Measurements from ENCODE around the gene CARD6.
"Not testable (repeated sequence)": the region's sequence is repeated elsewhere in the genome, so short reads cannot be mapped to it uniquely, and the experiment has no call there.

Gene CARD6

DNA sequence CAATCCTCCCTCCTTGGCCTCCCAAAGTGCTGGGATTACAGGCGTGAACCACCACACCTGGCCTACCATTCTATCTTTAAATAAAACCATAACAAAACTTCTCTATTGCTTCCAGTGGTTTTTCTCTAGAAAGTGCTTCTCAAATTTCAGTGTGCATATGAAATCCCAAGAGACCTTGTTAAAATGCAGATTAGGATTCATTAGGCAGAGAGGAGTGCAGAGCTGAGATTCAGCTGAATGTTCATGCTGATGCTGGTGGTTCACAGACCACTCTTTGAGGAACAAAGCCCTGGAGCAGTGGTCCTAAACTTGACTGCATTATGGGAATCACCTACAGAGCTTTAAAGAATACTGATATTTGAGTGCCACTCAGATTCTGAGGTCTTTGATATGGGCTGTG is 28.2 kb downstream of the CARD6 start:
- TF ChIP-seq RARB (CRISPR knock-in tag; IDR thresholded peaks at IDR 0.05) = no peak
- no peak for TF ChIP-seq PPARA (CRISPR knock-in tag; IDR thresholded peaks at IDR 0.05; ENCODE audit: borderline replicate concordance)
- no peak for TF ChIP-seq ZC3H10 (CRISPR knock-in tag; IDR thresholded peaks at IDR 0.05)
- TF ChIP-seq ISL1 (CRISPR knock-in tag; IDR thresholded peaks at IDR 0.05) = no peak
- no peak for TF ChIP-seq OSR1 (CRISPR knock-in tag; IDR thresholded peaks at IDR 0.05)
- no peak for TF ChIP-seq BACH2 (CRISPR knock-in tag; IDR thresholded peaks at IDR 0.05; ENCODE audit: borderline replicate concordance)
- no peak for TF ChIP-seq ESRRG (CRISPR knock-in tag; IDR thresholded peaks at IDR 0.05)
- TF ChIP-seq ZNF565 (CRISPR knock-in tag; conservative IDR thresholded peaks at IDR 0.05; ENCODE audit: low read depth) = no peak
- no peak for TF ChIP-seq ARNTL (CRISPR knock-in tag; IDR thresholded peaks at IDR 0.05; ENCODE audit: borderline replicate concordance, low read depth)
- no peak for TF ChIP-seq ZFP3 (CRISPR knock-in tag; IDR thresholded peaks at IDR 0.05)
- TF ChIP-seq, protein P1, sequence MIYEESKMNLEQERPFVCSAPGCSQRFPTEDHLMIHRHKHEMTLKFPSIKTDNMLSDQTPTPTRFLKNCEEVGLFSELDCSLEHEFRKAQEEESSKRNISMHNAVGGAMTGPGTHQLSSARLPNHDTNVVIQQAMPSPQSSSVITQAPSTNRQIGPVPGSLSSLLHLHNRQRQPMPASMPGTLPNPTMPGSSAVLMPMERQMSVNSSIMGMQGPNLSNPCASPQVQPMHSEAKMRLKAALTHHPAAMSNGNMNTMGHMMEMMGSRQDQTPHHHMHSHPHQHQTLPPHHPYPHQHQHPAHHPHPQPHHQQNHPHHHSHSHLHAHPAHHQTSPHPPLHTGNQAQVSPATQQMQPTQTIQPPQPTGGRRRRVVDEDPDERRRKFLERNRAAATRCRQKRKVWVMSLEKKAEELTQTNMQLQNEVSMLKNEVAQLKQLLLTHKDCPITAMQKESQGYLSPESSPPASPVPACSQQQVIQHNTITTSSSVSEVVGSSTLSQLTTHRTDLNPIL (CRISPR knock-in tag; IDR thresholded peaks at IDR 0.05; ENCODE audit: low read depth) = no peak
- no peak for TF ChIP-seq GLIS3 (CRISPR knock-in tag; IDR thresholded peaks at IDR 0.05)
- TF ChIP-seq ZNF70 (CRISPR knock-in tag; IDR thresholded peaks at IDR 0.05) = no peak
- TF ChIP-seq, protein P2, sequence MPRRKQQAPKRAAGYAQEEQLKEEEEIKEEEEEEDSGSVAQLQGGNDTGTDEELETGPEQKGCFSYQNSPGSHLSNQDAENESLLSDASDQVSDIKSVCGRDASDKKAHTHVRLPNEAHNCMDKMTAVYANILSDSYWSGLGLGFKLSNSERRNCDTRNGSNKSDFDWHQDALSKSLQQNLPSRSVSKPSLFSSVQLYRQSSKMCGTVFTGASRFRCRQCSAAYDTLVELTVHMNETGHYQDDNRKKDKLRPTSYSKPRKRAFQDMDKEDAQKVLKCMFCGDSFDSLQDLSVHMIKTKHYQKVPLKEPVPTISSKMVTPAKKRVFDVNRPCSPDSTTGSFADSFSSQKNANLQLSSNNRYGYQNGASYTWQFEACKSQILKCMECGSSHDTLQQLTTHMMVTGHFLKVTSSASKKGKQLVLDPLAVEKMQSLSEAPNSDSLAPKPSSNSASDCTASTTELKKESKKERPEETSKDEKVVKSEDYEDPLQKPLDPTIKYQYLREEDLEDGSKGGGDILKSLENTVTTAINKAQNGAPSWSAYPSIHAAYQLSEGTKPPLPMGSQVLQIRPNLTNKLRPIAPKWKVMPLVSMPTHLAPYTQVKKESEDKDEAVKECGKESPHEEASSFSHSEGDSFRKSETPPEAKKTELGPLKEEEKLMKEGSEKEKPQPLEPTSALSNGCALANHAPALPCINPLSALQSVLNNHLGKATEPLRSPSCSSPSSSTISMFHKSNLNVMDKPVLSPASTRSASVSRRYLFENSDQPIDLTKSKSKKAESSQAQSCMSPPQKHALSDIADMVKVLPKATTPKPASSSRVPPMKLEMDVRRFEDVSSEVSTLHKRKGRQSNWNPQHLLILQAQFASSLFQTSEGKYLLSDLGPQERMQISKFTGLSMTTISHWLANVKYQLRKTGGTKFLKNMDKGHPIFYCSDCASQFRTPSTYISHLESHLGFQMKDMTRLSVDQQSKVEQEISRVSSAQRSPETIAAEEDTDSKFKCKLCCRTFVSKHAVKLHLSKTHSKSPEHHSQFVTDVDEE (CRISPR knock-in tag; IDR thresholded peaks at IDR 0.05) = no peak
- TF ChIP-seq, protein P3, sequence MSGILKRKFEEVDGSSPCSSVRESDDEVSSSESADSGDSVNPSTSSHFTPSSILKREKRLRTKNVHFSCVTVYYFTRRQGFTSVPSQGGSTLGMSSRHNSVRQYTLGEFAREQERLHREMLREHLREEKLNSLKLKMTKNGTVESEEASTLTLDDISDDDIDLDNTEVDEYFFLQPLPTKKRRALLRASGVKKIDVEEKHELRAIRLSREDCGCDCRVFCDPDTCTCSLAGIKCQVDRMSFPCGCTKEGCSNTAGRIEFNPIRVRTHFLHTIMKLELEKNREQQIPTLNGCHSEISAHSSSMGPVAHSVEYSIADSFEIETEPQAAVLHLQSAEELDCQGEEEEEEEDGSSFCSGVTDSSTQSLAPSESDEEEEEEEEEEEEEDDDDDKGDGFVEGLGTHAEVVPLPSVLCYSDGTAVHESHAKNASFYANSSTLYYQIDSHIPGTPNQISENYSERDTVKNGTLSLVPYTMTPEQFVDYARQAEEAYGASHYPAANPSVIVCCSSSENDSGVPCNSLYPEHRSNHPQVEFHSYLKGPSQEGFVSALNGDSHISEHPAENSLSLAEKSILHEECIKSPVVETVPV (CRISPR knock-in tag; IDR thresholded peaks at IDR 0.05) = no peak
- no peak for TF ChIP-seq TOX (CRISPR knock-in tag; IDR thresholded peaks at IDR 0.05; ENCODE audit: borderline replicate concordance)
- TF ChIP-seq CSDC2 (CRISPR knock-in tag; IDR thresholded peaks at IDR 0.05) = no peak
- TF ChIP-seq ZNF8 (CRISPR knock-in tag; IDR thresholded peaks at IDR 0.05) = no peak
- ATAC-seq = no peak

DNA sequence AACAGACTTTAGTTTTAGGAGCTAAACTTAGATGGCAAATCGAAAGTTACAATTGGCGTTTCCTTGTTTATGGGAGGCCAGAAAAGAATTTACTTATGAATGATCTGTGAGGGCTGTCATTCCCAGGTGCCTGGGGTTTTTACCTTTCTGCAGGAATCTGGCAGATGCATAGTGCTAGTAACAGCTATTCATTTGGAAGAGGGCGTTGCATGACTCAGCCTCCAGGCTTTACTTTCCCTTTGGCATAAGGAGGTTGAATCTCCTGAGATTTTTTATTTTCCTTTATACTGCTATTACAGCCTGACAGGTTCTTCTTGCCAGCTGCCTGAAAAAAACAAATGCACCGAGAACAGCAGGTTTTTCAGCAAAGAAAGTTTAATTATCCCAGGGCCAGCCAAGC is 30.0 kb downstream of the CARD6 start:
- peak; percentile 27; the same call in 1 of the 3 replicates for ATAC-seq
- TF ChIP-seq ISL1 (CRISPR knock-in tag; IDR thresholded peaks at IDR 0.05) (no peak), OSR1 (CRISPR knock-in tag; IDR thresholded peaks at IDR 0.05) (no peak), ZC3H10 (CRISPR knock-in tag; IDR thresholded peaks at IDR 0.05) (no peak), ZFP30 (CRISPR knock-in tag; IDR thresholded peaks at IDR 0.05) (no peak), ARNTL (CRISPR knock-in tag; IDR thresholded peaks at IDR 0.05; ENCODE audit: borderline replicate concordance, low read depth) (no peak), TCF4 (CRISPR knock-in tag; IDR thresholded peaks at IDR 0.05; ENCODE audit: borderline replicate concordance) (no peak)
- TF ChIP-seq, protein P4, sequence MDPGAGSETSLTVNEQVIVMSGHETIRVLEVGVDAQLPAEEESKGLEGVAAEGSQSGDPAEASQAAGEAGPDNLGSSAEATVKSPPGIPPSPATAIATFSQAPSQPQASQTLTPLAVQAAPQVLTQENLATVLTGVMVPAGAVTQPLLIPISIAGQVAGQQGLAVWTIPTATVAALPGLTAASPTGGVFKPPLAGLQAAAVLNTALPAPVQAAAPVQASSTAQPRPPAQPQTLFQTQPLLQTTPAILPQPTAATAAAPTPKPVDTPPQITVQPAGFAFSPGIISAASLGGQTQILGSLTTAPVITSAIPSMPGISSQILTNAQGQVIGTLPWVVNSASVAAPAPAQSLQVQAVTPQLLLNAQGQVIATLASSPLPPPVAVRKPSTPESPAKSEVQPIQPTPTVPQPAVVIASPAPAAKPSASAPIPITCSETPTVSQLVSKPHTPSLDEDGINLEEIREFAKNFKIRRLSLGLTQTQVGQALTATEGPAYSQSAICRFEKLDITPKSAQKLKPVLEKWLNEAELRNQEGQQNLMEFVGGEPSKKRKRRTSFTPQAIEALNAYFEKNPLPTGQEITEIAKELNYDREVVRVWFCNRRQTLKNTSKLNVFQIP (CRISPR knock-in tag; IDR thresholded peaks at IDR 0.05; ENCODE audit: borderline replicate concordance, low read depth) = no peak
- TF ChIP-seq, protein P5, sequence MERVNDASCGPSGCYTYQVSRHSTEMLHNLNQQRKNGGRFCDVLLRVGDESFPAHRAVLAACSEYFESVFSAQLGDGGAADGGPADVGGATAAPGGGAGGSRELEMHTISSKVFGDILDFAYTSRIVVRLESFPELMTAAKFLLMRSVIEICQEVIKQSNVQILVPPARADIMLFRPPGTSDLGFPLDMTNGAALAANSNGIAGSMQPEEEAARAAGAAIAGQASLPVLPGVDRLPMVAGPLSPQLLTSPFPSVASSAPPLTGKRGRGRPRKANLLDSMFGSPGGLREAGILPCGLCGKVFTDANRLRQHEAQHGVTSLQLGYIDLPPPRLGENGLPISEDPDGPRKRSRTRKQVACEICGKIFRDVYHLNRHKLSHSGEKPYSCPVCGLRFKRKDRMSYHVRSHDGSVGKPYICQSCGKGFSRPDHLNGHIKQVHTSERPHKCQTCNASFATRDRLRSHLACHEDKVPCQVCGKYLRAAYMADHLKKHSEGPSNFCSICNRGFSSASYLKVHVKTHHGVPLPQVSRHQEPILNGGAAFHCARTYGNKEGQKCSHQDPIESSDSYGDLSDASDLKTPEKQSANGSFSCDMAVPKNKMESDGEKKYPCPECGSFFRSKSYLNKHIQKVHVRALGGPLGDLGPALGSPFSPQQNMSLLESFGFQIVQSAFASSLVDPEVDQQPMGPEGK (CRISPR knock-in tag; IDR thresholded peaks at IDR 0.05; ENCODE audit: borderline replicate concordance) = no peak

DNA sequence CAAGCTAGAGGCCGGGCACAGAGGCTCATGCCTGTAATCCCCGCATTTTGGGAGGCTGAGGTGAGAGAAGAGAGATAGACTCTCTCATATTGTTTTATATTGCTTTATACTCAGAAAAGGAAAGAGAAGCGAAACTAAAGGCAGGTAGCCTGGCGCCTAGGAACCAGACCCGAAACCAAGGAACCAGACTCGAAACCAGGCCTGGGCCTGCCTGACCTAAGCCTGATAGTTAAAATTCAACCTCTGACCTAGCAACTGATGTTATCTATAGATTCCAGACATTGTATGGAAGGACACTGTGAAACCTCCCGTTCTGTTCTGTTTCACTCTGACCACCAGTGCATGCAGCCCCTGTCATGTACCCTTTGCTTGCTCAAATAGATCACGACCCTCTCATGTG is 31.1 kb downstream of the CARD6 start:
- ATAC-seq = not testable (repeated sequence)

Measured in SK-N-SH treated with all-trans-retinoic acid at 6 μM for 48 hours (cell line).